Measurements from ENCODE around the gene GRIK3. TPM values are rescaled to one million over a fixed set of nuclear protein-coding genes. Genes with fewer than 3 reads are reported as not detected.

GRIK3 gene
- total and polyA plus RNA-seq, 2 experiments from 2014 or later = 0.31 to 2.9 TPM

GRCh38 chr1:36851087-36851486, 183.2 kb downstream of the GRIK3 start:
- H3K36me3 ChIP-seq (ENCODE audit: insufficient read depth) = no peaks in the 10 kb centered on the region
- no peaks in the 10 kb centered on the region; the same call in 2 of the 3 replicates for H3K36me3 Mint-ChIP-seq (ENCODE audit: low read depth)
- no peak for ATAC-seq
- H3K27me3 ChIP-seq (ENCODE audit: insufficient read depth) = no peaks in the 10 kb centered on the region
- no peaks in the 10 kb centered on the region for H4K20me1 ChIP-seq (replicated peaks; ENCODE audit: insufficient read depth)
- no peak overlapping the region for H2AFZ ChIP-seq
- no peak for DNase-seq (ENCODE audit: low spot score)
- no peak overlapping the region for H3K4me3 Mint-ChIP-seq
- peaks cover 17% of the 10 kb centered on the region for H3K27me3 Mint-ChIP-seq (ENCODE audit: insufficient read depth, low read depth, poor library complexity)
- H3K9me2 ChIP-seq (ENCODE audit: insufficient read depth) = no peaks in the 10 kb centered on the region
- no peaks in the 10 kb centered on the region; the same call in 2 of the 3 replicates for H3K9me3 Mint-ChIP-seq
- no peaks in the 10 kb centered on the region for H3F3A ChIP-seq (replicated peaks; ENCODE audit: low read depth)
- H3K4me3 ChIP-seq = no peak overlapping the region
- H3K4me1 ChIP-seq (ENCODE audit: insufficient read depth) = peaks cover 27% of the 10 kb centered on the region
- H3K79me2 ChIP-seq (replicated peaks; ENCODE audit: insufficient read depth) = no peaks in the 10 kb centered on the region
- peaks cover 50% of the 10 kb centered on the region for H3K4me1 Mint-ChIP-seq
- H3K4me2 ChIP-seq = no peak overlapping the region
- H3K27ac ChIP-seq (ENCODE audit: low read depth) = no peak overlapping the region
- no peak for TF ChIP-seq POLR2AphosphoS5 (IDR thresholded peaks at IDR 0.05; ENCODE audit: low read depth)
- TF ChIP-seq EZH2 (IDR thresholded peaks at IDR 0.05; ENCODE audit: low read depth, unreplicated experiment) = no peak
- no peak for TF ChIP-seq CREB1 (CRISPR knock-in tag; IDR thresholded peaks at IDR 0.05; ENCODE audit: low read depth)
- TF ChIP-seq, protein P1, sequence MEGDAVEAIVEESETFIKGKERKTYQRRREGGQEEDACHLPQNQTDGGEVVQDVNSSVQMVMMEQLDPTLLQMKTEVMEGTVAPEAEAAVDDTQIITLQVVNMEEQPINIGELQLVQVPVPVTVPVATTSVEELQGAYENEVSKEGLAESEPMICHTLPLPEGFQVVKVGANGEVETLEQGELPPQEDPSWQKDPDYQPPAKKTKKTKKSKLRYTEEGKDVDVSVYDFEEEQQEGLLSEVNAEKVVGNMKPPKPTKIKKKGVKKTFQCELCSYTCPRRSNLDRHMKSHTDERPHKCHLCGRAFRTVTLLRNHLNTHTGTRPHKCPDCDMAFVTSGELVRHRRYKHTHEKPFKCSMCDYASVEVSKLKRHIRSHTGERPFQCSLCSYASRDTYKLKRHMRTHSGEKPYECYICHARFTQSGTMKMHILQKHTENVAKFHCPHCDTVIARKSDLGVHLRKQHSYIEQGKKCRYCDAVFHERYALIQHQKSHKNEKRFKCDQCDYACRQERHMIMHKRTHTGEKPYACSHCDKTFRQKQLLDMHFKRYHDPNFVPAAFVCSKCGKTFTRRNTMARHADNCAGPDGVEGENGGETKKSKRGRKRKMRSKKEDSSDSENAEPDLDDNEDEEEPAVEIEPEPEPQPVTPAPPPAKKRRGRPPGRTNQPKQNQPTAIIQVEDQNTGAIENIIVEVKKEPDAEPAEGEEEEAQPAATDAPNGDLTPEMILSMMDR (conservative IDR thresholded peaks at IDR 0.05; ENCODE audit: low read depth in 2 of 2) = no peak
- no peak for TF ChIP-seq REST (IDR thresholded peaks at IDR 0.05; ENCODE audit: unreplicated experiment)
- TF ChIP-seq, protein P2, sequence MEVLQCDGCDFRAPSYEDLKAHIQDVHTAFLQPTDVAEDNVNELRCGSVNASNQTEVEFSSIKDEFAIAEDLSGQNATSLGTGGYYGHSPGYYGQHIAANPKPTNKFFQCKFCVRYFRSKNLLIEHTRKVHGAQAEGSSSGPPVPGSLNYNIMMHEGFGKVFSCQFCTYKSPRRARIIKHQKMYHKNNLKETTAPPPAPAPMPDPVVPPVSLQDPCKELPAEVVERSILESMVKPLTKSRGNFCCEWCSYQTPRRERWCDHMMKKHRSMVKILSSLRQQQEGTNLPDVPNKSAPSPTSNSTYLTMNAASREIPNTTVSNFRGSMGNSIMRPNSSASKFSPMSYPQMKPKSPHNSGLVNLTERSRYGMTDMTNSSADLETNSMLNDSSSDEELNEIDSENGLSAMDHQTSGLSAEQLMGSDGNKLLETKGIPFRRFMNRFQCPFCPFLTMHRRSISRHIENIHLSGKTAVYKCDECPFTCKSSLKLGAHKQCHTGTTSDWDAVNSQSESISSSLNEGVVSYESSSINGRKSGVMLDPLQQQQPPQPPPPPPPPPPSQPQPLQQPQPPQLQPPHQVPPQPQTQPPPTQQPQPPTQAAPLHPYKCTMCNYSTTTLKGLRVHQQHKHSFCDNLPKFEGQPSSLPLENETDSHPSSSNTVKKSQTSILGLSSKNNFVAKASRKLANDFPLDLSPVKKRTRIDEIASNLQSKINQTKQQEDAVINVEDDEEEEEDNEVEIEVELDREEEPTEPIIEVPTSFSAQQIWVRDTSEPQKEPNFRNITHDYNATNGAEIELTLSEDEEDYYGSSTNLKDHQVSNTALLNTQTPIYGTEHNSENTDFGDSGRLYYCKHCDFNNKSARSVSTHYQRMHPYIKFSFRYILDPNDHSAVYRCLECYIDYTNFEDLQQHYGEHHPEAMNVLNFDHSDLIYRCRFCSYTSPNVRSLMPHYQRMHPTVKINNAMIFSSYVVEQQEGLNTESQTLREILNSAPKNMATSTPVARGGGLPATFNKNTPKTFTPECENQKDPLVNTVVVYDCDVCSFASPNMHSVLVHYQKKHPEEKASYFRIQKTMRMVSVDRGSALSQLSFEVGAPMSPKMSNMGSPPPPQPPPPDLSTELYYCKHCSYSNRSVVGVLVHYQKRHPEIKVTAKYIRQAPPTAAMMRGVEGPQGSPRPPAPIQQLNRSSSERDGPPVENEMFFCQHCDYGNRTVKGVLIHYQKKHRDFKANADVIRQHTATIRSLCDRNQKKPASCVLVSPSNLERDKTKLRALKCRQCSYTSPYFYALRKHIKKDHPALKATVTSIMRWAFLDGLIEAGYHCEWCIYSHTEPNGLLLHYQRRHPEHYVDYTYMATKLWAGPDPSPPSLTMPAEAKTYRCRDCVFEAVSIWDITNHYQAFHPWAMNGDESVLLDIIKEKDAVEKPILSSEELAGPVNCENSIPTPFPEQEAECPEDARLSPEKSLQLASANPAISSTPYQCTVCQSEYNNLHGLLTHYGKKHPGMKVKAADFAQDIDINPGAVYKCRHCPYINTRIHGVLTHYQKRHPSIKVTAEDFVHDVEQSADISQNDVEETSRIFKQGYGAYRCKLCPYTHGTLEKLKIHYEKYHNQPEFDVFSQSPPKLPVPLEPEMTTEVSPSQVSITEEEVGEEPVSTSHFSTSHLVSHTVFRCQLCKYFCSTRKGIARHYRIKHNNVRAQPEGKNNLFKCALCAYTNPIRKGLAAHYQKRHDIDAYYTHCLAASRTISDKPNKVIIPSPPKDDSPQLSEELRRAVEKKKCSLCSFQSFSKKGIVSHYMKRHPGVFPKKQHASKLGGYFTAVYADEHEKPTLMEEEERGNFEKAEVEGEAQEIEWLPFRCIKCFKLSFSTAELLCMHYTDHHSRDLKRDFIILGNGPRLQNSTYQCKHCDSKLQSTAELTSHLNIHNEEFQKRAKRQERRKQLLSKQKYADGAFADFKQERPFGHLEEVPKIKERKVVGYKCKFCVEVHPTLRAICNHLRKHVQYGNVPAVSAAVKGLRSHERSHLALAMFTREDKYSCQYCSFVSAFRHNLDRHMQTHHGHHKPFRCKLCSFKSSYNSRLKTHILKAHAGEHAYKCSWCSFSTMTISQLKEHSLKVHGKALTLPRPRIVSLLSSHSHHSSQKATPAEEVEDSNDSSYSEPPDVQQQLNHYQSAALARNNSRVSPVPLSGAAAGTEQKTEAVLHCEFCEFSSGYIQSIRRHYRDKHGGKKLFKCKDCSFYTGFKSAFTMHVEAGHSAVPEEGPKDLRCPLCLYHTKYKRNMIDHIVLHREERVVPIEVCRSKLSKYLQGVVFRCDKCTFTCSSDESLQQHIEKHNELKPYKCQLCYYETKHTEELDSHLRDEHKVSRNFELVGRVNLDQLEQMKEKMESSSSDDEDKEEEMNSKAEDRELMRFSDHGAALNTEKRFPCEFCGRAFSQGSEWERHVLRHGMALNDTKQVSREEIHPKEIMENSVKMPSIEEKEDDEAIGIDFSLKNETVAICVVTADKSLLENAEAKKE (CRISPR knock-in tag; IDR thresholded peaks at IDR 0.05) = no peak
- TF ChIP-seq, protein P3, sequence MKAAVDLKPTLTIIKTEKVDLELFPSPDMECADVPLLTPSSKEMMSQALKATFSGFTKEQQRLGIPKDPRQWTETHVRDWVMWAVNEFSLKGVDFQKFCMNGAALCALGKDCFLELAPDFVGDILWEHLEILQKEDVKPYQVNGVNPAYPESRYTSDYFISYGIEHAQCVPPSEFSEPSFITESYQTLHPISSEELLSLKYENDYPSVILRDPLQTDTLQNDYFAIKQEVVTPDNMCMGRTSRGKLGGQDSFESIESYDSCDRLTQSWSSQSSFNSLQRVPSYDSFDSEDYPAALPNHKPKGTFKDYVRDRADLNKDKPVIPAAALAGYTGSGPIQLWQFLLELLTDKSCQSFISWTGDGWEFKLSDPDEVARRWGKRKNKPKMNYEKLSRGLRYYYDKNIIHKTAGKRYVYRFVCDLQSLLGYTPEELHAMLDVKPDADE (IDR thresholded peaks at IDR 0.05) = no peak
- TF ChIP-seq ZNF331 (CRISPR knock-in tag; IDR thresholded peaks at IDR 0.05; ENCODE audit: low read depth) = no peak
- TF ChIP-seq EZH2phosphoT487 (IDR thresholded peaks at IDR 0.05; ENCODE audit: unreplicated experiment) = no peak
- TF ChIP-seq NANOG (IDR thresholded peaks at IDR 0.05; ENCODE audit: borderline replicate concordance) = no peak
- TF ChIP-seq STAT1 (IDR thresholded peaks at IDR 0.05; ENCODE audit: unreplicated experiment) = no peak
- TF ChIP-seq ZNF114 (CRISPR knock-in tag; IDR thresholded peaks at IDR 0.05) = no peak
- no peak overlapping the region for H3K27ac Mint-ChIP-seq
